Measurements from ENCODE around the gene ZNF445.

- TF ChIP-seq, protein P1, sequence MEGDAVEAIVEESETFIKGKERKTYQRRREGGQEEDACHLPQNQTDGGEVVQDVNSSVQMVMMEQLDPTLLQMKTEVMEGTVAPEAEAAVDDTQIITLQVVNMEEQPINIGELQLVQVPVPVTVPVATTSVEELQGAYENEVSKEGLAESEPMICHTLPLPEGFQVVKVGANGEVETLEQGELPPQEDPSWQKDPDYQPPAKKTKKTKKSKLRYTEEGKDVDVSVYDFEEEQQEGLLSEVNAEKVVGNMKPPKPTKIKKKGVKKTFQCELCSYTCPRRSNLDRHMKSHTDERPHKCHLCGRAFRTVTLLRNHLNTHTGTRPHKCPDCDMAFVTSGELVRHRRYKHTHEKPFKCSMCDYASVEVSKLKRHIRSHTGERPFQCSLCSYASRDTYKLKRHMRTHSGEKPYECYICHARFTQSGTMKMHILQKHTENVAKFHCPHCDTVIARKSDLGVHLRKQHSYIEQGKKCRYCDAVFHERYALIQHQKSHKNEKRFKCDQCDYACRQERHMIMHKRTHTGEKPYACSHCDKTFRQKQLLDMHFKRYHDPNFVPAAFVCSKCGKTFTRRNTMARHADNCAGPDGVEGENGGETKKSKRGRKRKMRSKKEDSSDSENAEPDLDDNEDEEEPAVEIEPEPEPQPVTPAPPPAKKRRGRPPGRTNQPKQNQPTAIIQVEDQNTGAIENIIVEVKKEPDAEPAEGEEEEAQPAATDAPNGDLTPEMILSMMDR (IDR thresholded peaks at IDR 0.05; ENCODE audit: insufficient read depth, low read length, poor library complexity, severe bottlenecking): no peak
- TF ChIP-seq EZH2phosphoT487 (conservative IDR thresholded peaks at IDR 0.05; ENCODE audit: low read length): no peak
These were observed 5.3 kb upstream of the ZNF445 start for GRCh38 chr3:44482721-44483120.
